ENCODE measurements around the gene TBC1D5.

The TBC1D5 gene

DNA sequence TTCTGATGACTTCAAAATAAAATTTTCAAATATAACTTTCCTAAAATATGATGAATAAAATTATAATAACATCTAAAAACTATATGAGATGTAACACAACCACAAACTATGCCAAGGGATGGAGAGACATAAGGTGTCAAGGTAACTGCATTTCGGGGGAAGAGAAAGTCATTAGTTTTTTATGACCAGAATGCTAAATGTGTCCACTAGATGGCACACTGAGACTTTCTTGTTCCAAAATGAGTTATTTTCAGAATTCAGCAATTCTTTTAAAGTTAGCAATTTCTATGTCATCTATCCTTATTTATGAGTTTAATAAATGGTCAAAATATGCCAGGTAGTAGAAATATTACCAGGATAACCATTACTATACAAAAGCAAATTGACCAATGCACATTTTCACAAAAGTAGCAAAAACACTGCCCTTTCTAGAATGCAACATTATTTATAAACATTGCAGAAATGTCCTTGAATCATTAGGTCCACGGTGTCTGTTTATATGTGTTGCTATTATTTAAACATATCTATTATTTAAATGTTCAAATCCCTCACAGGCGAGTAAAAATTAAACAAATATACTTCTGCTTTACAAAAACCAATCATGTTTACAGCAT, 483.5 kb downstream of the TBC1D5 start:
- peaks cover 6% of the 10 kb centered on the region for H3K36me3 Mint-ChIP-seq (ENCODE audit: low read depth)
- H3K4me1 Mint-ChIP-seq = no peaks in the 10 kb centered on the region
- H3K27ac Mint-ChIP-seq = no peak overlapping the region
- no peaks in the 10 kb centered on the region for H3K9me3 Mint-ChIP-seq
- TF ChIP-seq, protein P1, sequence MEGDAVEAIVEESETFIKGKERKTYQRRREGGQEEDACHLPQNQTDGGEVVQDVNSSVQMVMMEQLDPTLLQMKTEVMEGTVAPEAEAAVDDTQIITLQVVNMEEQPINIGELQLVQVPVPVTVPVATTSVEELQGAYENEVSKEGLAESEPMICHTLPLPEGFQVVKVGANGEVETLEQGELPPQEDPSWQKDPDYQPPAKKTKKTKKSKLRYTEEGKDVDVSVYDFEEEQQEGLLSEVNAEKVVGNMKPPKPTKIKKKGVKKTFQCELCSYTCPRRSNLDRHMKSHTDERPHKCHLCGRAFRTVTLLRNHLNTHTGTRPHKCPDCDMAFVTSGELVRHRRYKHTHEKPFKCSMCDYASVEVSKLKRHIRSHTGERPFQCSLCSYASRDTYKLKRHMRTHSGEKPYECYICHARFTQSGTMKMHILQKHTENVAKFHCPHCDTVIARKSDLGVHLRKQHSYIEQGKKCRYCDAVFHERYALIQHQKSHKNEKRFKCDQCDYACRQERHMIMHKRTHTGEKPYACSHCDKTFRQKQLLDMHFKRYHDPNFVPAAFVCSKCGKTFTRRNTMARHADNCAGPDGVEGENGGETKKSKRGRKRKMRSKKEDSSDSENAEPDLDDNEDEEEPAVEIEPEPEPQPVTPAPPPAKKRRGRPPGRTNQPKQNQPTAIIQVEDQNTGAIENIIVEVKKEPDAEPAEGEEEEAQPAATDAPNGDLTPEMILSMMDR (IDR thresholded peaks at IDR 0.05) = peak; percentile 77
- no peak overlapping the region for H3K4me3 Mint-ChIP-seq
- H3K27me3 Mint-ChIP-seq (ENCODE audit: low read depth, poor library complexity) = no peaks in the 10 kb centered on the region
- DNase-seq = peak; percentile 4

DNA sequence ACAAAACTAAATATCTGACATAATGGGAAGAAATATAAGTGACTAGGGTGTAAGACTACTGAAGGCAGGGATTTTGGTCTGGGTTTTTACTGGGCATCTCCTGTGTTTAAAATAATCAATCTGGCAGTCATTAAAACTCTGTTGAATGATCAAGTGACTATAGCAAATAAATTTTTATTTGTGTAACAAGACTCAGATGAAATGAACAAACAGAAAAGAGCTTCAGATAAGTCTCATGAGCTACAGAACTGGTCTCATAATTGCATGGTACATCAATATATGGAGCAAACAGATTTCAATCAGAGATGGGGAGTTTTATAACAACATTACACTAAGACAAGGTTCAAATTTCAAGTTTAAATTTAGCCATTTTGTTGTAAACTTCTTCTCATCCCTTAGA, 485.2 kb downstream of the TBC1D5 start:
- Mint-ChIP-seq H3K4me1 (no peaks in the 10 kb centered on the region), H3K36me3 (ENCODE audit: low read depth) (peaks cover 6% of the 10 kb centered on the region), H3K27ac (no peak overlapping the region), H3K27me3 (ENCODE audit: low read depth, poor library complexity) (no peaks in the 10 kb centered on the region), H3K4me3 (no peak overlapping the region), H3K9me3 (no peaks in the 10 kb centered on the region)
- DNase-seq = no peak
- TF ChIP-seq, protein P1 (IDR thresholded peaks at IDR 0.05) = no peak

DNA sequence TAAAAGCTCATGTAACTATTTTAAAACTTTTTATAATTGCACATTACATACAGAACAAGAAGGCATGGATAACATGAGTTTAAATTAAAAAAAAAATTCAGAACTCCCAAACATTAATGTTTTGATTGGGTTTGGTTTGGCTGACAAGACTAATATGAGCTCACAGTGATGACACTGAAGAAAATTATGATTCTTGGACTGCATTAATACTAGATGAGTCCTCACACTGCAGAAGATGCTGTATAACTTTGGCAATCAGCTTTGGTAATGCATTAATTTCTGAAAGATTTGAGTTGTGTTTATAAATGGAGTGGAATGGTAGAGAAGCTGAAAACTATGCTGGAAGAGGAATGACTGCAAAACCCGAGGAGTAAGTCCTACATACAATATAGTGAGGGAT, 498.8 kb downstream of the TBC1D5 start:
- Mint-ChIP-seq H3K36me3 (ENCODE audit: low read depth) (no peaks in the 10 kb centered on the region), H3K27me3 (ENCODE audit: low read depth, poor library complexity) (no peaks in the 10 kb centered on the region), H3K27ac (no peak overlapping the region), H3K4me1 (no peaks in the 10 kb centered on the region), H3K4me3 (no peak overlapping the region), H3K9me3 (no peaks in the 10 kb centered on the region)
- no peak for DNase-seq
- TF ChIP-seq, protein P1 (IDR thresholded peaks at IDR 0.05) = no peak

DNA sequence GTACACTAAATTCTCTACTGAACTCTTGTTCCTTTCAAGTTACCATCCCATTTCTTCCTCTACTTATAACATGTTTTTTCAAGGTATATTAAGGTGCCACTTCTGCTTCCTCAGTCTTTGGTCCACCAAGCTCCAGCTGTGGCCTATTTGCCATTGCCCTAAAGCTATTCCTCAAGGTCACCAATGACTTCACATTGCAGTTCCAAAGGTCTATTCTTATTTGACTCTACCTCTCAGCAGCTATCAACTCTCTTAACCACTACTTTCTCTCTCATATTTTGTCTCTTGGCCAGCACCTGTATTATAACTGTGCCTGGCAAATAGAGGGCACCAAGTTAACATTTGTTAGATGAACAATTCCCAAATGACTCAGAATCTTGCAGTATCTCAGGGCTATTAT, 503.0 kb downstream of the TBC1D5 start:
- Mint-ChIP-seq H3K27me3 (ENCODE audit: low read depth, poor library complexity) (no peaks in the 10 kb centered on the region), H3K36me3 (ENCODE audit: low read depth) (no peaks in the 10 kb centered on the region), H3K9me3 (no peaks in the 10 kb centered on the region), H3K4me1 (no peaks in the 10 kb centered on the region), H3K4me3 (no peak overlapping the region), H3K27ac (no peak overlapping the region)
- no peak for DNase-seq
- TF ChIP-seq, protein P1 (IDR thresholded peaks at IDR 0.05) = no peak

DNA sequence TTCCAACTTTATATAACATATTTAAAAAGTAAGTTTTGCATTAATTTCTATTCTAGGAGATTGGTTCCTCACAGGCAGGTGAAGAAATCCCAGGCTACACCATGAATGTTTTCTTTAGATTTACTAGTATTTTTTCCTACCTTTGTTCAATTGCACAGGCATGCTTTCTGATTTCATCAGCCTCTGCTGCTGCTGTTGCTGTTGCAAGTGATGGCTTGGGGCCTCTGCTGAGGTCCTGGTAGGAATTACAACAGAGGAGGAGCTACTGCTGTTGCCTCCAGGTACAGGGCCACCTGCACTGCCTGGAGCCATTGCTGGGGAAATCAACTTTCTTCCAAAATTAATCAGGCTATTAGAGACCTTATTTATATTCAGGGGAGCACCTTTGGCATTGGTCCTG, 504.4 kb downstream of the TBC1D5 start:
- TF ChIP-seq, protein P1 (IDR thresholded peaks at IDR 0.05) = no peak
- no peak overlapping the region for H3K27ac Mint-ChIP-seq

DNA sequence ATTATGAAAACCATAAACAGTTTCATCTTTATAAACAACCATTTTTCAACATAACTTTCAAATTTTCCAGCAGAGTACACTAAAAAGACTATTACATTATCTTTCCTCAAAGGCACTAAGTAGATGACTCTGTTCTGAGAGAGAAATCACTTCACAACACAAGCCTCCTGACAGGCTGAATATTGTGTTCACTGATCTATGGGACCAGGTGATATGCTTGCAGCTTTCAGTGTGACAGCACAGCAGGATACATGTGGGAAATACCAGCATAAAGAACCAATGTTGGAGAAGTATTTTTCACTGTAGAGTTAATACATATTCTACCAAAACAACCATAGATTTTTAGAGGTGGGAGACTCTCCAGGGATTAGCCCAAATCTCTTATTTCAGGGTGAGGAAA, 507.1 kb downstream of the TBC1D5 start:
- TF ChIP-seq, protein P1 (IDR thresholded peaks at IDR 0.05) = no peak

More for the DNA sequence above, 504.4 kb downstream of the TBC1D5 start:
- Mint-ChIP-seq H3K4me1 (no peaks in the 10 kb centered on the region), H3K4me3 (no peak overlapping the region), H3K36me3 (ENCODE audit: low read depth) (no peaks in the 10 kb centered on the region), H3K27me3 (ENCODE audit: low read depth, poor library complexity) (no peaks in the 10 kb centered on the region), H3K9me3 (no peaks in the 10 kb centered on the region)
- no peak for DNase-seq

More for the DNA sequence above, 507.1 kb downstream of the TBC1D5 start:
- Mint-ChIP-seq H3K4me3 (no peak overlapping the region), H3K36me3 (ENCODE audit: low read depth) (no peaks in the 10 kb centered on the region), H3K4me1 (no peaks in the 10 kb centered on the region), H3K9me3 (no peaks in the 10 kb centered on the region), H3K27me3 (ENCODE audit: low read depth, poor library complexity) (no peaks in the 10 kb centered on the region), H3K27ac (no peak overlapping the region)
- no peak for DNase-seq

Measured in nephron progenitor cell (in vitro differentiated cells).